VCaP (cell line): ENCODE results near the gene MTA3.

Experiments
- H3K27ac ChIP-seq: fragments of 450-650 bp; 2 replicates; pipeline ENCODE4 v1.5.1; 2017
- TF ChIP-seq, protein P1 (sequence below): fragments of 450-650 bp; conservative IDR thresholded peaks from 2 replicates; pipeline ENCODE4 v1.5.1; 2017; ENCODE audit warnings: mild to moderate bottlenecking, moderate library complexity

Gene MTA3

DNA sequence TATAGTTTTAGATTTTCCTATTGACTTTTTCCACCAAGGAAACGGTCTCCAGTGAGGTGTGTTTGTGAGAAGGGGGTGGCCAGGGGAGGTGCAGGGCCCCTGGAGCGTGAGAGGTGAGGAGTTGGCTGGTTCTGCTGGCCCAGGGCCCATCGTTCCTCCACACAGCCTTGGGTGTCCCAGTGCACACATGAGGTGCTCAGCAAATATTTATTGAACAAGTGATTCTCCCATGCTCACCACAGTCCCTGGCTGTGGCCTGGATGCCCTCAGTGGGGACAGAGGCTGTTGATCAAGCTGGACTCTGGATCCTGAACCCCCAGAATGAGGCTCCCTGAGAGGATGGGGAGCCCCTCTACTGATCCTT lies 219.0 kb downstream of the MTA3 start:
- no peak overlapping the region for H3K27ac ChIP-seq
- TF ChIP-seq, protein P1, sequence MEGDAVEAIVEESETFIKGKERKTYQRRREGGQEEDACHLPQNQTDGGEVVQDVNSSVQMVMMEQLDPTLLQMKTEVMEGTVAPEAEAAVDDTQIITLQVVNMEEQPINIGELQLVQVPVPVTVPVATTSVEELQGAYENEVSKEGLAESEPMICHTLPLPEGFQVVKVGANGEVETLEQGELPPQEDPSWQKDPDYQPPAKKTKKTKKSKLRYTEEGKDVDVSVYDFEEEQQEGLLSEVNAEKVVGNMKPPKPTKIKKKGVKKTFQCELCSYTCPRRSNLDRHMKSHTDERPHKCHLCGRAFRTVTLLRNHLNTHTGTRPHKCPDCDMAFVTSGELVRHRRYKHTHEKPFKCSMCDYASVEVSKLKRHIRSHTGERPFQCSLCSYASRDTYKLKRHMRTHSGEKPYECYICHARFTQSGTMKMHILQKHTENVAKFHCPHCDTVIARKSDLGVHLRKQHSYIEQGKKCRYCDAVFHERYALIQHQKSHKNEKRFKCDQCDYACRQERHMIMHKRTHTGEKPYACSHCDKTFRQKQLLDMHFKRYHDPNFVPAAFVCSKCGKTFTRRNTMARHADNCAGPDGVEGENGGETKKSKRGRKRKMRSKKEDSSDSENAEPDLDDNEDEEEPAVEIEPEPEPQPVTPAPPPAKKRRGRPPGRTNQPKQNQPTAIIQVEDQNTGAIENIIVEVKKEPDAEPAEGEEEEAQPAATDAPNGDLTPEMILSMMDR = no peak

DNA sequence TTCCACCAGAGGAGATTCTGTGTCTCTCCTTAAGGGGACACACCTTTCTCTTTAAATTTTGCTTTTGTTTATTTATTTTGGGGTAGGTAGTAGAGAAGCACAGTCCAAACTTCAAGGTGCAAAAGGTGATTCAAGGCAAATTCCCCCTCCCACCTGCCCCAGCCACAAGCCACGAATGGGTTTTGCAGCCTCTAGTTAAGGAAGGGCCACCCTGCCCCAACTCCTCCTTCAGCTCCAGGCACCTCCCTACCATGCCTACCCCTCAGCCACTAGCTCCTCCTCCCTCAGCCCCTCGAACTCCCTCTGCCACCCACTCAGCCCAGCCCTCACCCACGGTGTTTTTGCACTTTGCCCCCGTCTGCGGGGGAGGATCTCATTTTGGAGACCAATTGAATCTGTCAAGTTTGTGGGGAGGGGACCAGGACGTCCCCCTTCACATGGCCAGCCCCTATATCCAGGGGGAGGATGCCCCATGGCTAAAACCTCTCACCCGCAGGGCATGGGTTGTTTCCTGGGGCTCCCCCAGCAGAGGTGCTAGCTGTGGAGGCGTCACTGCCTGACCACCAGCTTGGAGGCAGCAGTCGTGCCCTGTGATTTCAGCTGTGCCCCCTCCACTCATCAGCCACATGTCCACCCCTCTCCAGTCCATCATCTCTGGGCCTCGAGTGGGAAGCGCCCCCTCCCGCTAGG lies 219.5 kb downstream of the MTA3 start:
- H3K27ac ChIP-seq = no peak overlapping the region
- TF ChIP-seq, protein P1 = no peak

DNA sequence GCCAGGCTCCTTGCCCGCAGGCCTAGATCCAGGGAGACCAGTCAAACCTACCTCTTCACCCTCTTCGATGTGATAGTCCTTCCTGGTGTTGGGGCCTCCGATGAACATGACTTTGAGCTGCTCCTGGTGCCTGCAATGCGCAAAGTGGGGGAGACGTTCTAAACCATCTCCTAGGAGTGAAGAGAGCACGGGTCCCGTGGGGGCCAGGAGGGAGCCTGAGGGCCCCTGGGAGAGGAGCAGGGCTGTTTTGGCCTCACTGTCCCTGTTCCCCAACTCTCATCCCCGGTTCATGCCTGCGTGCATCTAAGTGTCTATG lies 220.0 kb downstream of the MTA3 start:
- H3K27ac ChIP-seq = no peak overlapping the region
- TF ChIP-seq, protein P1 = no peak

DNA sequence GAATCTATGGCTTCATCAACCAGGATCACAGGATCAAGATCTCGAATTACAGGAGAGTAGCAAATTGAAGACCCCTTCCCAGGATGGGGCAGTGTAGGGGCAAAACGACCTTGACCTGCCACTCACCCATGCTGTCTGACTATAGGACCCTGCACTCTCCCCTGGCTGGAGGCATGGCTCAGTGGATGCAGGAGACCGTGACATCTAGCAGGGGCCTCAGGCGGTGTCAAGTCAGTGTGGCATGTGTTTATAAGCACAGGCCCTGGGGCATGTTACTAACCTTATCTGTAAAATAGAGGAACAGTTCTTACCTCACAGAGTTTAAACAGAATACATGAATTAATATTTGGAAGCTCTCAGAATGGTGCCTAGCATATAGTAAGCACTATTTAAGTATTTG lies 220.4 kb downstream of the MTA3 start:
- TF ChIP-seq, protein P1 = no peak

DNA sequence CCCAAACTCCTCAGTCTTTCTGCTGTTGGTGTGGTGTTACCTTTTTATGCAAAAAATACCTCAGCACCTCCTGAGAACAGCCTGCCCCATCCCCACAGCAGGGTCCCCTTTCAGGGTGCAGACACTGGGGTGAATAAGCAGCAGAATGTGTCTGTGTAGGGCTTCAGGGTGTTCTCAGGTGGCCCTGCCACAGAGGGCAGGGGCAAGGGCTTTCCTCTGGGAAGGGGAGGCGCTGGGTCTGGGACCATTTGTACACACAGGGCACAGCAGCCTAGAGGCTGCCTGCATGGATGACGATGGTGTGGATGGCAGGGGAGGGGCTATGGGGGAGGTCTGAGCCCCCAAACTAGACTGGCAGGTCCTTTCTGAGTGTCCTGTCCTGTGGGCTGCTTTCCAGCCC lies 221.3 kb downstream of the MTA3 start:
- no peak overlapping the region for H3K27ac ChIP-seq
- TF ChIP-seq, protein P1 = no peak

More for the DNA sequence above, 220.4 kb downstream of the MTA3 start:
- H3K27ac ChIP-seq = no peak overlapping the region

DNA sequence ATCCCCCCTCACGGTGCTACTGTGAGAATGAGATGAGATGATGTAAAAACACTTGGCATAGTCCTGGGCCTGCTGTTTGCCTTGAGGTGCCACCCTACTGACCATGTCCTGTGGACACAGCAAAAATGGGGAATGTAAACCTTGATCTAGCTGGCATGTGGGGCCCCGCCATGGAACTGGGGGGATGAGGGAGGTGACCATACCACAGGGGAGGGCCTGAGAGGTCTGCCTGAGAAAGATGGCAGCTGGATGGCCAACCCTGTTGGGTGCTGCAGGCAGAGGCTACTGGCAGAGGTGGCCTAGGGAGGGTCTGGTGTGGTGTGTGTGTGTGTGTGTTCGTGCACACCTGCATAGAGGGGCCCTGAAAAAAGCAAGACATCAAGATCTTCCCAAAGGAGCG lies 223.2 kb downstream of the MTA3 start:
- no peak overlapping the region for H3K27ac ChIP-seq
- TF ChIP-seq, protein P1 = no peak

DNA sequence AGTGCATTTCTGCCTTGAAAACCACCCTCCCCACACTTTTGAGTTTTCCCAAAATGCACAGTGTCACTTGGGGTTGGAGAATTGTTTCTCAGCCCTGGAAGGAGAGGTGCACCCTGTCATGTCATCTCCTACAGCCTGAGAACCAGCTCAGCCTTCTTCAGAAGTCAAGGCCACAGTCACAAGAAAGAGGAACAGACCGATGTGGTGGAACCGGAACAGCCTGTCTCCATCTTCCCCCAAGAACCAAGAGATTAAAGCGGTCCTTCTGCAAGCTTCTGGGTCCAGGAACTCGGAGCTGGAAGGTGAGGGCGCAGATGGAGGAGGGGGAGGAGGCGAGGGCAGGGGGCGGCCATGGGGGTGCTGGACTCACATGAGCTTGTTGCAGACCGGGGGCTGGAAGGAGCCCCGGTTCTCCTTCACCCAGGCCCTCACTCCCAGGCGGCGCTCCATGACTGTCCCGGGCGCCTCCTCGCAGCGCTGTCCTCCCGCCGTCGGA lies 223.7 kb downstream of the MTA3 start:
- TF ChIP-seq, protein P1 = no peak
- H3K27ac ChIP-seq = no peak overlapping the region
